Mesendoderm (in vitro differentiated cells): ENCODE results near the gene BRINP3.
"Not testable (repeated sequence)": the region's sequence is repeated elsewhere in the genome, so short reads cannot be mapped to it uniquely, and the experiment has no call there.

ENCODE experiments used
- DNase-seq: peaks from one replicate; pipeline ENCODE4 v3.0.0; 2013
- H2AK5ac ChIP-seq: 2 replicates; pipeline ENCODE4 v1.6.1; 2013; ENCODE audit warnings: low read length, inconsistent platforms
- H2BK120ac ChIP-seq: 2 replicates; pipeline ENCODE4 v1.6.1; 2013; ENCODE audit warnings: low read depth, mild to moderate bottlenecking, low read length, moderate library complexity, mixed read lengths
- H2BK15ac ChIP-seq: replicated peaks from 2 replicates; pipeline ENCODE4 v1.6.1; 2013; ENCODE audit warnings: low read depth, mild to moderate bottlenecking, moderate library complexity
- H2BK5ac ChIP-seq: 2 replicates; pipeline ENCODE4 v1.6.1; 2013; ENCODE audit warnings: low read length, inconsistent platforms
- H3K18ac ChIP-seq: 2 replicates; pipeline ENCODE4 v1.6.1; 2013; ENCODE audit warnings: mild to moderate bottlenecking, low read length, mixed read lengths
- H3K23ac ChIP-seq: one replicate; pipeline ENCODE4 v1.6.1; 2013; ENCODE audit warnings: low read length
- H3K27ac ChIP-seq: 2 replicates; pipeline ENCODE4 v1.5.1; 2013; ENCODE audit warnings: low read depth, mild to moderate bottlenecking, inconsistent platforms, low read length, moderate library complexity
- H3K27me3 ChIP-seq: 2 replicates; pipeline ENCODE4 v1.6.1; 2013; ENCODE audit warnings: low read length, control low read depth, mild to moderate bottlenecking, inconsistent platforms; ENCODE audit not compliant: insufficient read depth, poor library complexity
- H3K36me3 ChIP-seq: 2 replicates; pipeline ENCODE4 v1.6.1; 2013; ENCODE audit warnings: low read length, inconsistent platforms; ENCODE audit not compliant: control insufficient read depth, insufficient read depth
- H3K4ac ChIP-seq: one replicate; pipeline ENCODE4 v1.6.1; 2013; ENCODE audit warnings: low read depth, mild to moderate bottlenecking, low read length, moderate library complexity
- H3K4me1 ChIP-seq: 2 replicates; pipeline ENCODE4 v1.6.1; 2013; ENCODE audit warnings: low read depth, low read length, inconsistent platforms; ENCODE audit not compliant: control insufficient read depth
- H3K4me2 ChIP-seq: 2 replicates; pipeline ENCODE4 v1.6.1; 2013; ENCODE audit warnings: low read length
- H3K4me3 ChIP-seq: 2 replicates; pipeline ENCODE4 v1.5.1; 2013; ENCODE audit warnings: mild to moderate bottlenecking, low read length
- H3K56ac ChIP-seq: one replicate; pipeline ENCODE4 v1.6.1; 2013; ENCODE audit warnings: low read length
- H3K79me1 ChIP-seq: 2 replicates; pipeline ENCODE4 v1.6.1; 2013; ENCODE audit warnings: low read length, inconsistent platforms
- H3K79me2 ChIP-seq: 2 replicates; pipeline ENCODE4 v1.6.1; 2013; ENCODE audit warnings: mild to moderate bottlenecking, low read length; ENCODE audit not compliant: control insufficient read depth, insufficient read depth
- H3K9ac ChIP-seq: 2 replicates; pipeline ENCODE4 v1.6.1; 2013; ENCODE audit warnings: low read length, inconsistent platforms
- H4K5ac ChIP-seq: one replicate; pipeline ENCODE4 v1.6.1; 2013; ENCODE audit warnings: low read length
- H4K8ac ChIP-seq: one replicate; pipeline ENCODE4 v1.6.1; 2013; ENCODE audit warnings: low read depth, mild to moderate bottlenecking, control low read depth, low read length, moderate library complexity
- WGBS: extraction: QIAGEN DNeasy Blood & Tissue Kit; methylation state at CpG from one replicate; pipeline ENCODE4 v1.1.7; 2013; ENCODE audit warnings: low lambda C conversion rate, missing lambda C conversion rate; ENCODE audit not compliant: insufficient coverage; ENCODE audit errors: extremely low coverage; 5-methylcytosine and 5-hydroxymethylcytosine counted together

BRINP3 gene

GRCh38 chr1:190129366-190129765 lies 348.3 kb downstream of the BRINP3 start:
- no CpG with 5 or more reads among the region's 1 CpG for WGBS

GRCh38 chr1:190126728-190127127 lies 350.9 kb downstream of the BRINP3 start:
- Histone ChIP-seq H3K36me3 (no peaks in the 10 kb centered on the region), H3K18ac (no peak overlapping the region), H3K79me1 (no peaks in the 10 kb centered on the region)

More at GRCh38 chr1:190129366-190129765, 348.3 kb downstream of the BRINP3 start:
- Histone ChIP-seq H3K4me3 (no peak overlapping the region), H3K56ac (no peak overlapping the region), H3K4ac (no peak overlapping the region), H2BK120ac (no peak overlapping the region), H3K9ac (no peak overlapping the region), H2AK5ac (no peak overlapping the region), H3K27me3 (no peaks in the 10 kb centered on the region), H3K36me3 (no peaks in the 10 kb centered on the region), H3K79me2 (no peaks in the 10 kb centered on the region), H2BK5ac (no peak overlapping the region), H4K5ac (no peak overlapping the region), H3K4me2 (no peak overlapping the region), H3K23ac (no peak overlapping the region), H3K27ac (no peak overlapping the region), H2BK15ac (no peak overlapping the region), H3K18ac (no peak overlapping the region), H3K79me1 (no peaks in the 10 kb centered on the region), H3K4me1 (no peaks in the 10 kb centered on the region), H4K8ac (no peak overlapping the region)
- DNase-seq = no peak

GRCh38 chr1:190124068-190124467 lies 353.6 kb downstream of the BRINP3 start:
- no peaks in the 10 kb centered on the region for H3K4me1 ChIP-seq
- DNase-seq = peak; percentile 19
- no peak overlapping the region for H3K4me3 ChIP-seq
- H3K79me2 ChIP-seq = no peaks in the 10 kb centered on the region
- no peak overlapping the region for H3K18ac ChIP-seq
- H4K5ac ChIP-seq = no peak overlapping the region
- H3K4me2 ChIP-seq = no peak overlapping the region
- H4K8ac ChIP-seq = no peak overlapping the region
- H3K79me1 ChIP-seq = no peaks in the 10 kb centered on the region
- H3K56ac ChIP-seq = no peak overlapping the region
- H3K23ac ChIP-seq = no peak overlapping the region
- H3K36me3 ChIP-seq = no peaks in the 10 kb centered on the region
- H2AK5ac ChIP-seq = no peak overlapping the region
- H2BK120ac ChIP-seq = no peak overlapping the region
- no peak overlapping the region for H3K9ac ChIP-seq
- no peak overlapping the region for H3K27ac ChIP-seq
- H3K4ac ChIP-seq = no peak overlapping the region
- no peak overlapping the region for H2BK5ac ChIP-seq
- no CpG with 5 or more reads among the region's 3 CpGs for WGBS
- H2BK15ac ChIP-seq = no peak overlapping the region
- H3K27me3 ChIP-seq = no peaks in the 10 kb centered on the region

More at GRCh38 chr1:190126728-190127127, 350.9 kb downstream of the BRINP3 start:
- no peak overlapping the region for H4K8ac ChIP-seq
- no peak overlapping the region for H4K5ac ChIP-seq
- WGBS = no CpG with 5 or more reads among the region's 2 CpGs
- no peak overlapping the region for H3K4ac ChIP-seq
- H3K79me2 ChIP-seq = no peaks in the 10 kb centered on the region
- H3K23ac ChIP-seq = no peak overlapping the region
- H3K4me1 ChIP-seq = no peaks in the 10 kb centered on the region
- H2AK5ac ChIP-seq = no peak overlapping the region
- no peak overlapping the region for H2BK15ac ChIP-seq
- no peak overlapping the region for H2BK5ac ChIP-seq
- no peaks in the 10 kb centered on the region for H3K27me3 ChIP-seq
- no peak overlapping the region for H3K9ac ChIP-seq
- no peak overlapping the region for H3K56ac ChIP-seq
- no peak overlapping the region for H2BK120ac ChIP-seq
- H3K4me3 ChIP-seq = no peak overlapping the region
- H3K4me2 ChIP-seq = no peak overlapping the region
- no peak for DNase-seq
- no peak overlapping the region for H3K27ac ChIP-seq

- H4K5ac ChIP-seq, H3K9ac ChIP-seq, H3K23ac ChIP-seq, H2BK120ac ChIP-seq, H3K18ac ChIP-seq, H3K4ac ChIP-seq, H4K8ac ChIP-seq, H2BK5ac ChIP-seq, H2AK5ac ChIP-seq, H3K27ac ChIP-seq, H3K4me1 ChIP-seq, H3K79me2 ChIP-seq, DNase-seq, H2BK15ac ChIP-seq, H3K79me1 ChIP-seq, H3K36me3 ChIP-seq, H3K27me3 ChIP-seq, H3K56ac ChIP-seq, H3K4me3 ChIP-seq, H3K4me2 ChIP-seq: not testable (repeated sequence)
- no CpG with 5 or more reads among the region's 11 CpGs for WGBS
Measured at GRCh38 chr1:190120564-190120963, 357.1 kb downstream of the BRINP3 start.

GRCh38 chr1:190119683-190120082 lies 358.0 kb downstream of the BRINP3 start:
- H3K27ac ChIP-seq = no peak overlapping the region
- no peaks in the 10 kb centered on the region for H3K36me3 ChIP-seq
- no peak overlapping the region for H3K4me2 ChIP-seq
- no peak overlapping the region for H2BK5ac ChIP-seq
- no peak overlapping the region for H3K56ac ChIP-seq
- no peak overlapping the region for H3K4ac ChIP-seq
- no peak overlapping the region for H3K4me3 ChIP-seq
- H2BK120ac ChIP-seq = no peak overlapping the region
- no peaks in the 10 kb centered on the region for H3K27me3 ChIP-seq
- no peaks in the 10 kb centered on the region for H3K4me1 ChIP-seq
- no peak overlapping the region for H3K9ac ChIP-seq
- no peak overlapping the region for H2AK5ac ChIP-seq
- no CpG with 5 or more reads among the region's 2 CpGs for WGBS
- no peaks in the 10 kb centered on the region for H3K79me2 ChIP-seq
- H3K18ac ChIP-seq = no peak overlapping the region
- DNase-seq = peak; percentile 0
- H4K5ac ChIP-seq = no peak overlapping the region
- H3K23ac ChIP-seq = no peak overlapping the region
- no peak overlapping the region for H4K8ac ChIP-seq
- no peak overlapping the region for H2BK15ac ChIP-seq
- no peaks in the 10 kb centered on the region for H3K79me1 ChIP-seq

- no peak overlapping the region for H3K4me3 ChIP-seq
- H3K79me1 ChIP-seq = no peaks in the 10 kb centered on the region
- no peak for DNase-seq
- no peak overlapping the region for H3K18ac ChIP-seq
- H2BK5ac ChIP-seq = no peak overlapping the region
- no peak overlapping the region for H3K27ac ChIP-seq
- H2BK15ac ChIP-seq = no peak overlapping the region
- H3K4me1 ChIP-seq = no peaks in the 10 kb centered on the region
- no peaks in the 10 kb centered on the region for H3K36me3 ChIP-seq
- H3K56ac ChIP-seq = no peak overlapping the region
- H3K79me2 ChIP-seq = no peaks in the 10 kb centered on the region
- H2AK5ac ChIP-seq = no peak overlapping the region
- H3K27me3 ChIP-seq = no peaks in the 10 kb centered on the region
- no peak overlapping the region for H3K23ac ChIP-seq
- no peak overlapping the region for H4K8ac ChIP-seq
- H3K4ac ChIP-seq = no peak overlapping the region
- no peak overlapping the region for H2BK120ac ChIP-seq
- H3K9ac ChIP-seq = no peak overlapping the region
- H3K4me2 ChIP-seq = no peak overlapping the region
- H4K5ac ChIP-seq = no peak overlapping the region
Measured at GRCh38 chr1:190116921-190117320, 360.7 kb downstream of the BRINP3 start.
